Keratinocyte (primary cell): Measurements from ENCODE around the gene SOWAHC. TPM values are rescaled to one million over a fixed set of nuclear protein-coding genes. Genes with fewer than 3 reads are reported as not detected.

ENCODE experiments used
- DNase-seq: peaks from one replicate; pipeline ENCODE4 v3.0.0-alpha.2; 2011; ENCODE audit warnings: low read depth, missing footprints, low spot score
- FAIRE-seq: peaks from 2 replicates; lab custom pipeline; 2011; peaks lifted over from hg19 to GRCh38; lab: Jason Lieb, UNC
- H2AFZ ChIP-seq: 2 replicates; pipeline ENCODE4 v1.6.0; 2012; ENCODE audit warnings: low read length, control low read depth, inconsistent platforms; ENCODE audit not compliant: control insufficient read depth
- H3K27ac ChIP-seq: 2 replicates; pipeline ENCODE4 v1.5.1; 2011; ENCODE audit warnings: low read length; ENCODE audit not compliant: control insufficient read depth, insufficient read depth
- H3K27me3 ChIP-seq: 3 replicates; pipeline ENCODE4 v1.6.0; 2011; ENCODE audit warnings: low read length; ENCODE audit not compliant: control insufficient read depth, insufficient read depth; ENCODE audit errors: extremely low read depth
- H3K36me3 ChIP-seq, 2 experiments: 2 replicates in 1 of 2; 3 replicates in 1 of 2; pipeline ENCODE4 v1.5.1; 2011; ENCODE audit warnings: low read length in 2 of 2, mild to moderate bottlenecking in 1 of 2; ENCODE audit not compliant: control insufficient read depth in 2 of 2, insufficient read depth in 2 of 2; ENCODE audit errors: extremely low read depth in 1 of 2
- H3K4me1 ChIP-seq: 3 replicates; pipeline ENCODE4 v1.5.1; 2011; ENCODE audit warnings: low read length; ENCODE audit not compliant: control insufficient read depth, insufficient read depth; ENCODE audit errors: extremely low read depth
- H3K4me2 ChIP-seq: 3 replicates; pipeline ENCODE4 v1.6.0; 2011; ENCODE audit warnings: low read depth, low read length; ENCODE audit not compliant: control insufficient read depth, insufficient read depth; ENCODE audit errors: extremely low read depth
- H3K4me3 ChIP-seq, 3 experiments: fragments of 200-600 bp in 1 of 3; sonication (generic) in 1 of 3; 2 replicates in 2 of 3; 3 replicates in 1 of 3; pipeline ENCODE4 v1.5.1; 2011 to 2016; ENCODE audit warnings: low read length in 3 of 3, mild to moderate bottlenecking in 3 of 3, control low read depth in 2 of 3, inconsistent platforms in 1 of 3, low read depth in 1 of 3, mixed read lengths in 1 of 3, mixed run types in 1 of 3, moderate library complexity in 1 of 3; ENCODE audit not compliant: control insufficient read depth in 2 of 3, insufficient read depth in 2 of 3; ENCODE audit errors: extremely low read depth in 1 of 3
- H3K79me2 ChIP-seq: 2 replicates; pipeline ENCODE4 v1.6.0; 2012; ENCODE audit warnings: low read length; ENCODE audit not compliant: control insufficient read depth, insufficient read depth
- H3K9ac ChIP-seq: 3 replicates; pipeline ENCODE4 v1.6.0; 2011; ENCODE audit warnings: low read length; ENCODE audit not compliant: control insufficient read depth, insufficient read depth; ENCODE audit errors: extremely low read depth
- H3K9me1 ChIP-seq: 3 replicates; pipeline ENCODE4 v1.6.0; 2011; ENCODE audit warnings: low read length; ENCODE audit not compliant: control insufficient read depth, insufficient read depth; ENCODE audit errors: extremely low read depth
- H3K9me3 ChIP-seq: 2 replicates; pipeline ENCODE4 v1.5.1; 2012; ENCODE audit warnings: low read depth, low read length; ENCODE audit not compliant: control insufficient read depth
- H4K20me1 ChIP-seq: 3 replicates; pipeline ENCODE4 v1.6.0; 2011; ENCODE audit warnings: low read length; ENCODE audit not compliant: control insufficient read depth, insufficient read depth; ENCODE audit errors: extremely low read depth
- CTCF ChIP-seq, 3 experiments: IDR thresholded peaks in 1 of 3; conservative IDR thresholded peaks in 1 of 3; optimal IDR thresholded peaks in 1 of 3; 2 replicates in 2 of 3; 3 replicates in 1 of 3; pipeline versions ENCODE3 to v1.5.1; 2011; ENCODE audit warnings: low read length in 3 of 3, mild to moderate bottlenecking in 3 of 3, moderate library complexity in 2 of 3, control low read depth in 1 of 3, inconsistent platforms in 1 of 3; ENCODE audit not compliant: insufficient read depth in 2 of 3; ENCODE audit errors: extremely low read depth in 1 of 3
- EZH2 ChIP-seq: IDR thresholded peaks from one replicate; pipeline ENCODE4 v1.6.1; 2012; ENCODE audit warnings: inconsistent platforms, mild to moderate bottlenecking, low read length, moderate library complexity
- dilution Hi-C: fragments of 300-500 bp; cut with MboI; formaldehyde crosslinking; loops from one replicate; pipeline ENCODE4 v1.7.0; 2020; ENCODE audit warnings: low sequenced_read_pairs; ENCODE audit not compliant: extremely low pct_ligation_motif_present
- polyA plus RNA-seq, 5 experiments: library from polyadenylated mRNA; depleted of rRNA in 3 of 5; stranded (reverse) in 3 of 5; stranded (forward) in 1 of 5; unstranded in 1 of 5; fragments of >200 nt; gene quantifications; 1 replicate in 1 of 5; 2 replicates in 3 of 5; 3 replicates in 1 of 5; pipeline versions ENCODE4 v1.2.1 to v1.2.3, GENCODE V29; 2011 to 2012; ENCODE audit warnings: missing spikeins in 2 of 5, low read depth in 1 of 5, low replicate concordance in 1 of 5

The SOWAHC gene
- polyA plus RNA-seq, 1 donor (not counting 4 experiments of a cell fraction or from before 2014, with no cell fraction given), result 22.3 TPM

DNA sequence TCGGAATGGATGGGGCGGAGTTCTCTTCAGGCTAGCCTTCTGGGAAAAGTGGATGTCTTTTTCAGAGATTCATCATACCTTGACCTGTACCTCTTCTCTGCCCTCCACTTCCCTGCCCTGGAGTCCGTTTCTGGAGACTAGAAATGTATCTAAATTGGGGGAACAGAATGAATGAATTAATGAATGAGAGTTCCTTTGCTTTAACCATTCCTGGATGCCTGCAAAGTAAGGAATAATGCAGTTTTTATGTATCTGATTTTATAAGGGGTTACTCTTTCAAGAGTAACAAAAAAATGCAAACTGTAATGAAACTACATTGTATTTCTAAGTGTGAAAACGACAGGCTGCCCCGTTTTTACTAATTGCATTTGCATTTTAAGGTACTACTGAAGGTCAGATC, 2.0 kb downstream of the SOWAHC start:
- H2AFZ ChIP-seq, result no peak overlapping the region
- FAIRE-seq (peak; percentile 36), DNase-seq (no peak)
- H3K9me3 ChIP-seq, result no peaks in the 10 kb centered on the region
- peak overlapping the region; percentile 68 for H3K27ac ChIP-seq
- H3K36me3 ChIP-seq, result peaks cover 0 to 3% of the 10 kb centered on the region in 2 experiments
- H3K4me3 ChIP-seq, result peak overlapping the region; percentile 57 to 77 (median 70)
- H3K79me2 ChIP-seq, result peaks cover 64% of the 10 kb centered on the region
- H3K4me1 ChIP-seq, result peaks cover 23% of the 10 kb centered on the region
- H3K27me3 ChIP-seq, result no peaks in the 10 kb centered on the region
- dilution Hi-C loops, result no loop called here
- peaks cover 12% of the 10 kb centered on the region for H4K20me1 ChIP-seq
- no peaks in the 10 kb centered on the region for H3K9me1 ChIP-seq
- peak overlapping the region; percentile 94 for H3K4me2 ChIP-seq
- peak overlapping the region; percentile 84 for H3K9ac ChIP-seq
- TF ChIP-seq EZH2, result no peak
- TF ChIP-seq CTCF (optimal IDR thresholded peaks at IDR 0.05 in 1 of 3, IDR thresholded peaks at IDR 0.05 in 1 of 3, conservative IDR thresholded peaks at IDR 0.05 in 1 of 3; ENCODE audit: extremely low read depth in 1 of 3, insufficient read depth in 2 of 3, low read length in 3 of 3), result no peak

- H2AFZ ChIP-seq, result no peak overlapping the region
- H3K4me1 ChIP-seq, result peaks cover 17% of the 10 kb centered on the region
- H3K79me2 ChIP-seq, result peaks cover 42% of the 10 kb centered on the region
- DNase-seq (no peak), FAIRE-seq (no peak)
- no peak overlapping the region for H3K9ac ChIP-seq
- no peak for TF ChIP-seq EZH2
- no peak for TF ChIP-seq CTCF (optimal IDR thresholded peaks at IDR 0.05 in 1 of 3, IDR thresholded peaks at IDR 0.05 in 1 of 3, conservative IDR thresholded peaks at IDR 0.05 in 1 of 3; ENCODE audit: extremely low read depth in 1 of 3, insufficient read depth in 2 of 3, low read length in 3 of 3)
- dilution Hi-C loops, result no loop called here
- H3K36me3 ChIP-seq, result peaks cover 0 to 3% of the 10 kb centered on the region in 2 experiments
- H3K27ac ChIP-seq, result no peak overlapping the region
- peaks cover 12% of the 10 kb centered on the region for H4K20me1 ChIP-seq
- H3K9me1 ChIP-seq, result no peaks in the 10 kb centered on the region
- H3K9me3 ChIP-seq, result no peaks in the 10 kb centered on the region
- H3K27me3 ChIP-seq, result no peaks in the 10 kb centered on the region
- no peak overlapping the region for H3K4me3 ChIP-seq
- peak overlapping the region; percentile 94 for H3K4me2 ChIP-seq
These were observed 5.0 kb downstream of the SOWAHC start for GRCh38 chr2:109619032-109619615.
